GM21528 (cell line): Measurements from ENCODE around the gene BCL2L11.

ENCODE experiments used
- ATAC-seq: cut with Tn5 transposase; IDR thresholded peaks from one replicate; pipeline ENCODE4 v1.9.1; 2021; ENCODE audit warnings: mild to moderate bottlenecking, moderate library complexity; ENCODE audit not compliant: unreplicated experiment, low FRiP score

Gene BCL2L11

GRCh38 chr2:111117598-111118480 is 2.9 kb upstream of the BCL2L11 start:
- ATAC-seq: no peak

GRCh38 chr2:111118481-111118980 is 2.2 kb upstream of the BCL2L11 start:
- ATAC-seq: no peak

- no peak for ATAC-seq
These were observed 1.5 kb upstream of the BCL2L11 start for GRCh38 chr2:111118981-111119821.

GRCh38 chr2:111119822-111120252 is 877 bp upstream of the BCL2L11 start:
- ATAC-seq: no peak

GRCh38 chr2:111121028-111121827 is 514 bp downstream of the BCL2L11 start:
- peak; percentile 9 for ATAC-seq

GRCh38 chr2:111121828-111122630 is 1.3 kb downstream of the BCL2L11 start:
- ATAC-seq: peak; percentile 48

- no peak for ATAC-seq
These were observed 2.1 kb downstream of the BCL2L11 start for GRCh38 chr2:111122631-111123421.

- no peak for ATAC-seq
These were observed 3.0 kb downstream of the BCL2L11 start for GRCh38 chr2:111123751-111124150.

- ATAC-seq: no peak
These were observed 5.9 kb downstream of the BCL2L11 start for GRCh38 chr2:111126581-111126980.

- no peak for ATAC-seq
These were observed 6.6 kb downstream of the BCL2L11 start for GRCh38 chr2:111127351-111127750.

- ATAC-seq: no peak
These were observed 7.4 kb downstream of the BCL2L11 start for GRCh38 chr2:111128096-111128495.

GRCh38 chr2:111133603-111134002 is 12.9 kb downstream of the BCL2L11 start:
- ATAC-seq: no peak

- no peak for ATAC-seq
These were observed 13.3 kb downstream of the BCL2L11 start for GRCh38 chr2:111134055-111134454.

- ATAC-seq: no peak
These were observed 14.7 kb downstream of the BCL2L11 start for GRCh38 chr2:111135237-111135909.

GRCh38 chr2:111135910-111136297 is 15.2 kb downstream of the BCL2L11 start:
- no peak for ATAC-seq

GRCh38 chr2:111138839-111139238 is 18.1 kb downstream of the BCL2L11 start:
- no peak for ATAC-seq

- no peak for ATAC-seq
These were observed 19.1 kb downstream of the BCL2L11 start for GRCh38 chr2:111139637-111140317.

GRCh38 chr2:111140815-111141214 is 20.1 kb downstream of the BCL2L11 start:
- no peak for ATAC-seq
